Measurements from ENCODE around the gene TTLL12.

Gene TTLL12

DNA sequence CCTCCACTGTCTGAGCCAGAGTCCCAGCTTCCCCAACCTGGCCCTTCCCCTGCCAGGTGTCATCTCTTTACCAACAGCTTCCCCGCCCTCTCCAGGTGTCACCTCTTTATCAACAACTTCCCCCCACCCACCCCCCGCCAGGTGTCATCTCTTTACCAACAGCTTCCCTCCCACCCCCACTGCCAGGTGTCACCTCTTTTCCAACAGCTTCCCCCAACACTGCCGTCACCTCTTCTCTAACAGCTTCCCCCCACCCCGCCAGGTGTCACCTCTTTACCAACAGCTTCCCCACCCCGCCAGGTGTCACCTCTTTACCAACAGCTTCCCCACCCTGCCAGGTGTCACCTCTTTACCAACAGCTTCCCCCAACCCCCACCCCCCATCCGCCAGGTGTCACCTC lies 29.8 kb upstream of the TTLL12 start:
- DNase-seq (ENCODE audit: low read depth in 1 of 2, low spot score in 1 of 2) = no peak

DNA sequence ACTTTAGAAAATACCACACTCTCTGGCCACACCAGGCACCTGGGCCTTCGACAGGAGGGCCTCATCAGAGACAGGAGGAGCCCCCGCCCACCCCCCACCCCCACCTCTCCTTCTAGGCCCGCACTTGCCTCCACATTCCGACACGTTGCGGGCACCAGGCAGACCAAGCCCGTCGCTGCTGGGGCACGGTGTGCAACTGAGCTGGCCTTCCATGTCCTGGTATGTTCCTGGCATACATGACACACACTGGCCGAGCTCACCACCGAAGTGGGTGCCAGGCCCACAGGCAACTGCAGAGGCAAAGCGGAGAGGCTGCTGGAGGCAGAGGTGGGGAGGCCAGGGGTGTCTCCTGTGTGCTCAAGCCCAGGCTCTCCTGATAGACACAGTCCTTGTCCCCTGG lies 27.0 kb upstream of the TTLL12 start:
- DNase-seq (ENCODE audit: low read depth in 1 of 2, low spot score in 1 of 2) = no peak

DNA sequence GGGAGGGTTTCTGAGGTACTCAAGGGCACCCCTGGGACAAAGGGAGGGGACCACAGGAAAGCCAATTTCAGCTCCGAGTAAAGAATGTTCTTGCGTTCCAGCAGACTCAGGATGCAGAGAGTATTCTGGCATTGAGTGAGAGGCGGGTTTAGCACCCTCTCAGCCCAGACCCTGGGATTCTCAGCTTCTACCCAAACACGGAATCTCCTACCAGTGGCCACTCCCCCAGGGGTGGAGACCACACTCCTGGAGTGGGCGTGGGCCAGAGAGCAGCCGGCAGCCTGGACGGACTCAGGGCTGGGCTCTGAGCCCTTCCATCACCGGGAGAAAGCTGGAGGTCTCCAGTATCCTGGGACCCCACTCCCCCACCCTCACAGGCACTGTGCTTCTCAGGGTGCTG lies 26.1 kb upstream of the TTLL12 start:
- no peak for DNase-seq (ENCODE audit: low read depth in 1 of 2, low spot score in 1 of 2)

DNA sequence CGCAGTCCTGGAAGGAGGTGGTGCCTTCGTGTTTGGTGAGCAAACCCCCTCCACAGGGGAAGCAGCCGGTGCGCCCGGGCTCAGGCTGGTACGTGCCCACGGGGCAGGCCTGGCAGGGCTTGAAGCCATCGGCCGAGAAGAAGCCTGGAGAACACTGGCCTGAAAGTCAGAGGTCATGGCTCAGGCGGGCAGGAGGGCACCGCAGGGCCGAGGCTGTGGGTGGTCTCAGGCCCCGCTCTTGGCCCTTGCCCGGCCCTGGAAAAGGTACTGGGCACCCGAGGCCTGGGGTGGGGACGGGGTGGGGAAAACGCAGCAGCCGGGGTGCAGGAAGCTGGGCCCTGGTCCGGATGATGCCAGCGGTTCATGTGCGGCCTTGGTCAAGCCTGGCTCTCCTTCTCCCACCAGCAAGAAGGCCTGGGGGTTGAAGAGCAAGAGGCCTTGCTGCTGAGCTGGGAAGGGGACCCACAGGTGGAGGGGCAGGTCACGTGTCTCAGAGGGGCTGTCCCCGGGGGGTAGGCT lies 25.6 kb upstream of the TTLL12 start:
- no peak for DNase-seq (ENCODE audit: low read depth in 1 of 2, low spot score in 1 of 2)

GRCh38 chr22:43211941-43212433 lies 25.1 kb upstream of the TTLL12 start:
- no peak for DNase-seq (ENCODE audit: low read depth in 1 of 2, low spot score in 1 of 2)

- DNase-seq (ENCODE audit: low read depth in 1 of 2, low spot score in 1 of 2) = no peak
Measured at GRCh38 chr22:43210631-43211515, 23.9 kb upstream of the TTLL12 start.

GRCh38 chr22:43209971-43210370 lies 23.0 kb upstream of the TTLL12 start:
- no peak for DNase-seq (ENCODE audit: low read depth in 1 of 2, low spot score in 1 of 2)

GRCh38 chr22:43209523-43209890 lies 22.6 kb upstream of the TTLL12 start:
- no peak for DNase-seq (ENCODE audit: low read depth in 1 of 2, low spot score in 1 of 2)

GRCh38 chr22:43208703-43209522 lies 22.0 kb upstream of the TTLL12 start:
- no peak for DNase-seq (ENCODE audit: low read depth in 1 of 2, low spot score in 1 of 2)

DNA sequence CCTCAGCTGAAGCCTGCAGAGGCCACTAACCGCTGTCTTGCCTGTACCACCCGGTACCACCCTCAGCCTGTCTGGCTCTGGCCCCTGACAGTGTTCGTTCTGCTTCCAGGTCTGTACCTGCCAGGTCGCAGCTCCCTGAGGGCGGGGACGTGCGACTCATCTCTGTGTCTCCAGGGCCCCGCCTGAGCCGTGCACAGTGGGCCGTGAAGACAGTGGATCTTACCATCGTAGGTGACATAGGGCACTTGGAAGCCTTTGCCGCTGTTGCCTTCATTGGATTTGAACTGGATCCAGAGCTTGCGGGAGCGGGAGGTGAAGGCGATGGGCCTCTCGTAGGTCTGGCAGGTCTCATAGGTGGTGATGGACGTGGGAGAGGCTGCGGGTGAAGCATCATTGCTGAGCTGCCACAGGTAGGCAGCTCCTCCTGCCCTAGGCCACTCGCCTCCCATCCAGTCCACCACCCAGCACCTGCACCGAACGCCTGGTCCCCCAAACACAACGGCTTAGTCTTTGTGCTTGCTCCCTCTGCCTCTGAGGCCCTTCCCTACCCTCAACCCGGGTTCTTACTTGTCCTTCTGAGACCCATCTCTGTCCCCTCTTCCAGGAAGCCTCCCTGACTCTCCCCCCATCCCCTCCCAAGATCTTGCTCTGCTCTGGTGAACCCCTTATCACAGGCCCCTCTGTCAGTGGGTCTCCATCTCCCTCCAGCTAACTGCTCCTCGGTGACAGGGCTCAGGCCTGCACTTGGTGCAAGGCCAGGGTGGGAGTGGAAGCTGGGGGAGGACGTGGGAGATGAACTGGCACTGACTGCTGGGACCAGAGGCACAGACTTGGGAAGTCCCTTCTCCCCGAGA lies 21.1 kb upstream of the TTLL12 start:
- DNase-seq (ENCODE audit: low read depth in 1 of 2, low spot score in 1 of 2) = no peak

DNA sequence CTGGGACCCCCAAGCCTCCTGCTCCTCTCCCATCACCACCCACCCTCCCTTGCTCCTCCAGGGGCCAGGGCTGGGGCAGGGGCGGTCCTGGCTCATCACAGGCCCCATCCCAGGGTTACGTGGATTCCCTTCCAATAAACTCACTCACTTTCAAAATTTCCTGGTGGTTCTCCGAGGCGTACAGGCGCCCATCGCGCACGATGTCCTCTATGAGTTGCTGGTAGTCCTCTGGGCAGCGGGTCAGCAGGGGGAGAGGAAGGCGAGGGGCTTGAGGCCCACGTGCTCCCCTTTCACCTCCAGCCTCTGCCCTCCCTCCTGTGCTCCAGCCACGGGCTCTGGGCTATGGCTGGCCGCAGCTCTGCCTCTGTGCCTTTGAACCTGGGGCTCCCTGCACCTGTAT lies 20.5 kb upstream of the TTLL12 start:
- DNase-seq (ENCODE audit: low read depth in 1 of 2, low spot score in 1 of 2) = no peak

DNA sequence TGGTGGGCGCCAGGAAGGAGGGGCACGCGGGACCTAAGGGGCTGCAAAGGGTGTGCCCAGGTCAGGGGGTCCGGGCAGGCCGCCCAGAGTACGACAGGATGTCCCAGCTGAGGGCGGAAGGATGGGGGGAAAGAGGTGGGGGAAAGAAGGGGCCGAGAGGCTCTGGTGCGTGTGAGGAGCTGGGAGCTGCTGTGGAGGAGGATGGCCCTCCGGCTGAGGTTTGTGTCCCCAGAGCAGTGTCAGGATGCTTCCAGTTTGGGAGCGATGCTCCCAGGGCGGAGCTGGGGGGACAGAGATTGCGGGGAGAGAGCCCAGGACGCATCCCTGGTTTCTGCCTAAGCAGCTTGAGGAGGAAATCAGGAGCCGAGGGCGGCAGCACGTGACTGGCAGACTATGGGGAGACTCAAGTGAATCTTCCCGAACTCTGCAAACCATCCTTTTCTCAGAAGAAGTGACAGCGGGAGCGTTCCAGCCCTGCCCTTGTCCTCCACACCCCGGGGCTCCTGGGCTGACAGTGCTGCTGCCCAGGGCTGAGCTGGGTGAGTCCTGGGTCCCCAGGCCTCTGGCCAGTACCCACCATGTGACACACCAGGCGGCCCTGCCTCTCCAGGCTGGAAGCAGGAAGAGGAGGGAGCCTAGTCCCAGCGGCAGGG lies 19.7 kb upstream of the TTLL12 start:
- no peak for DNase-seq (ENCODE audit: low read depth in 1 of 2, low spot score in 1 of 2)

DNA sequence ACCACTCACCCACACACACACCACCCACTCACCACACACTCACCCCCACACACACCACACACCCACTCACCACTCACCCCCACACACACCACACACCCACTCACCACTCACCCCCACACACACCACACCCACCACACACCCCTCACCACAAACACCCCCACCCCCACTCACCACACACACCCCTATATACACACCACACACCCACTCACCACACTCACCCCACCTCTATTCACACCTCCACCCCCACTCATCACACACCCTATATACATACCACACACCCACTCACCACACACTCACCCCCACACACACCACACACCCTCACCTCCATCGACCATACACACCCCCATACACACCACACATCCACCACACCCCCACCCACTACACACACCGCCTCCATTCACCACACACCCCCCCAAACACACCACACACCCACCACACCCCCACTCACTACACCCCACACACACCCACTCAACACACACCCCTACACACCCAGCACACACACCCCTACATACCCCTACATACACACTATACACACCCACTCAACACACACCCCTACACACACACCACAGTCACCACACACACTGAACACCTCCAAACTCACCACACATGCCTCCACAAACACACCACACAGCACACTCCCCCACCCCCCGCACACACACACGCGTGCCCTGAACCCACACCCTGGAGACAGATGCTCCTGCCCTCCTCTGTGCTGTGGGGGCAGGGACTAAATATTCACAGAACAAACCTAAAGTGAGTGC lies 19.0 kb upstream of the TTLL12 start:
- no peak for DNase-seq (ENCODE audit: low read depth in 1 of 2, low spot score in 1 of 2)

GRCh38 chr22:43205261-43205691 lies 18.3 kb upstream of the TTLL12 start:
- DNase-seq (ENCODE audit: low read depth in 1 of 2, low spot score in 1 of 2) = no peak

DNA sequence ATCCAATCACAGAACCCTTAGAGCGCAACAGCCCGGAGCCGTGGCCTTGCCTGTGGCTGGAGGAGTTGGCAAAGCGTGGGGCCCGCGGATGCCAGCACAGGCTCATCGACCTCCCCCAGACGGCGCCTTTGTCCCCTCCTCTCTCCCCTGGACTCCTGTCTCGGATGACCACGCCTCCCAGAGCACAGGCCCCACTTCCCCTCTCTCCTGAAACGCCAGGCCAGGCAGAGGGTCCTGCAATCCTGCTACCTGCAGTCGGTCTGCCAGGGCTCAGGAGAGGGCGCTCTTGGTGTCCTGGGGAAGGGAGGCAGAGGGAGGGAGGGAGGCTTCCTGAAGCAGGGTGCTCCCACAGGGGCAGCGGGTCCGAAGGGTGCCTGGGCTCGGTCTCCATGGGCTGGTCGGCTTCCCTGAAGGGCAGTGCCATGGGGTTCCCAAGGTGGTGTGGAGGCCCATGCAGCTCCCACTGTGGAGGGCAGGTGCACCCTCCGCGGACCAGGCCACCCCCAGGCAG lies 16.6 kb upstream of the TTLL12 start:
- DNase-seq (ENCODE audit: low read depth in 1 of 2, low spot score in 1 of 2) = no peak

DNA sequence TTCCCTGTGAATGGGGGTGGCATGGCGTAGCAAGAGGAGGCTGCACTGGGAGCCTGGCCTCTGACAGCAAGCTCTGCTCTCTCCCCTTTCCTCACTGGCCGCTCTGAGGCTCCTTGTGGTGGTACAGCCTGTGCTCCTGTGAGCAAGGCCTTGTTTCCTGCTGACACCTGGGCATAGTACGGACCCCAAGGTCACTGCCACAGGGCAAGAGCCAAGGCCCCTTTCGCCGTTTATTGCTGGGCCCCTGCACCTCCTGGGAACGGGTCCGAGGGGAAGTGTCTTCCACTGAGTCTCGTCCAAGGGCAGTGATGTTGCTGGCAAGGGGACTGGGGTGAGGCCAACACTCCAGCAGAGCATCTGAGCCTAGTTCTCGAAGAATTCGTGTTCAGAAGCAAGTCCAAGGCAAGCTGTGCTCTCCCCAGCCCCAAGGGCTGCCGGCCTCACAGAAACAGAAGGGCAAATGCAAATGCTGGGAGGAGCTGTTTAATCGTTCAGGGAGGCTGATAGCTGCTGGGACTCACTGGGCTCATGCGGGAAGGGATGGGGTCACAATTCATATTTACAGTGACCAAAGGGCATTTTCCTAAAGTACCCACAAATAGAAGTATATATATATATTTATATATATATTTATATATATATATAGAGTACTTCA lies 15.9 kb upstream of the TTLL12 start:
- no peak for DNase-seq (ENCODE audit: low read depth in 1 of 2, low spot score in 1 of 2)

DNA sequence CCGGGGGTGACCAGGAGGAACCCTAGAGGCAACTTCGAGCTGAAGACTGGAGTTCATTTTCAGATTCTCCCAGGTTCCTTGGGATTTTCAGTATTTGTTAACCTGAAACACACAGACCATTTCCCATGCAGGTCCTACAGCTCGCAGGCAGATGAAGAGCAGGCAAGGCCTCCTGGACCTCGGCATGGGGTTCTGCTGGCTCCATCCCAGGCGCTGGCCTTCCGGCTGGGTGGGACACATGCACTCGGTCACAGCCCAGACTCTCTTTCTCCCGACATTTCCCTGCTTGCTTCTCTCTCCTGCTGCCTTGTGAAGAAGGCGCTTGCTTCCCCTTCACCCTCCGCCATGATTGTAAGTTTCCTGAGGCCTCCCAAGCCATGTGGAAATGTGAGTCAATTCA lies 15.4 kb upstream of the TTLL12 start:
- DNase-seq (ENCODE audit: low read depth in 1 of 2, low spot score in 1 of 2) = no peak

DNA sequence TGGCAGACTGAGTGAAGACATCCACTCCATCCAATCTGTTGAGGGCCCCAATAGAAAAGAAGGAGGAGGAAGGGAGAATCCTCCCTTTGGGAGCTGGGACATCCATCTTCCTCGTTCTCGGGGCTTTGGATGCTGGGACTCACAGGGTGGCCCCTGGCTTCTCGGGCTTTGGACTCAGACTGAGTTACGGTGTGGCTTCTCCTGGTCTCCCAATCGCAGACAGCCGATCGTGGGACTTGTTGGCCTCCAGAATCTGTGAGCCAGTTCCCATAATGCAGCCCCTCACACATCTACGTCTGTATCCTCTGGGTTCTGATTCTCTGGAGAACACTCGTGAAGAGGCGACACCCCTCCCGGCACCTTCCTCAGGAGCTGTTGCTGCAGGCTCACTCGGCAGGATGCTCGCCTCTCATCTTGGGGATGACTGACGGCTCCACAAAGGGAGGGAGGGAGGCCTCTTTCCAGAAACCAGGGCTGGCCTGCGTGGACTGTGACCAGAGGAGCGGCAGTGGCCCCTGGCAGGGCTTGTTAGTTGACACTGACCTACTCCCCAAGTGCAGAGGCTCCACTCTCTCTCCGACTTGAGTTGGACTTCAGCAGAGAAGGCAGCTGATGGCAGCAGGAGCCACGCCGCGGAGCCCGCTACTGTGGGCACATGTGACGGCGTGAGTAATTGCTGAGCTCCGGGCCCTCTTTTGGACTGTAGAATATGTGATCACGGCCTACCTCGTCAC lies 14.7 kb upstream of the TTLL12 start:
- no peak for DNase-seq (ENCODE audit: low read depth in 1 of 2, low spot score in 1 of 2)

All from activated T-helper 1 cell treated with anti-CD3 and anti-CD28 coated beads, Interleukin-2, amount 50 U/mL, for 16 hours (primary cell).